ENCODE results near the gene PLA2G4A.

DNA sequence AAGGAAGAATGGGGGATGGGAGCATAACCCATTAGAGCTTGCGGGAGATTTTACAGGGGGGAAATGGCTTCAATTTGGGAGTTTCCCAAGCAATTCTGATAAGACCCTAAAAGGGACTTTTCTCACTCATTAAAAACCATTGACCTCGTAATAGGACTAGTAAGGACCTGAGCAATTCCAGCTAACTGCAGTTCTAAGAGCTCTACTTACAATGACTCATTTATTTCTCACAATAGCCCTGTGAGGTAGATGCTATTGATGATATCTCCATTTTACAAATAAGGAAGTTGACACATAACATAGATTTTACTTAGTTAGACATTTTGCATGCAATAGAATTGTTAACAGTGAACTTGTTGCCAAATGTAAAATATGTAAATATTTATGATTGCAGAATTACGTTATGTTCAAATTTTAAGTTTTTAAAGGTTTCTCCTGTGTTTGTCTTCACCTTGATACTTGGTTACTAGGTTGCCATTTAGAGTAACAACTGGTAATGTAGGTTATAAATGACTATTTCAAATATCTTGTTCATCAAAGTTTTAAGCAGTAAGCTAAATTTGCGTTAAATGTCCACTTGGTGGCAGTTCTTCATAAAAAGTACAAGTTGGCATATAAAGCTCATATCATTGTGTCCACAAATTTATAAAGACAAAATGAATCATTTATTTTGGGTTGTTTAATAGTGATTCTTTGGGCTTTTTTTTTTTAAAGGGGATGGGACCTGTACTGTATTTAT, 182.0 kb downstream of the PLA2G4A start:
- TF ChIP-seq POLR2AphosphoS5 (IDR thresholded peaks at IDR 0.05; ENCODE audit: low read depth): no peak
- no peak for TF ChIP-seq CTCF (IDR thresholded peaks at IDR 0.05; ENCODE audit: insufficient read depth, low read length)
